Common myeloid progenitor, CD34-positive (primary cell): Measurements from ENCODE around the gene IL4R.
"Not testable (repeated sequence)": the region's sequence is repeated elsewhere in the genome, so short reads cannot be mapped to it uniquely, and the experiment has no call there.

Experiments used
- CTCF ChIA-PET: fragments of 350-600 bp; sonication (Branson Sonifier 250); formaldehyde crosslinking; loops from one replicate; lab custom pipeline; 2021; ENCODE audit warnings: antibody characterized with exemption; lab: Charles Lee
- POLR2A ChIA-PET: fragments of 350-600 bp; sonication (Branson Sonifier 250); formaldehyde crosslinking; loops from one replicate; lab custom pipeline; 2021; ENCODE audit warnings: antibody characterized with exemption; lab: Charles Lee
- DNase-seq, 3 donors: peaks; one replicate each; pipeline versions ENCODE4 v3.0.0 to v3.0.0-alpha.2; 2013
- H3K27ac ChIP-seq, 2 experiments: 1 replicate in 1 of 2; 2 replicates in 1 of 2; pipeline ENCODE4 v1.7.0; 2013; ENCODE audit warnings: inconsistent platforms in 2 of 2, low read length in 2 of 2, mild to moderate bottlenecking in 2 of 2, low read depth in 1 of 2, moderate library complexity in 1 of 2; ENCODE audit not compliant: severe bottlenecking in 2 of 2, insufficient read depth in 1 of 2, poor library complexity in 1 of 2
- H3K27me3 ChIP-seq, 5 experiments: replicated peaks in 2 of 5; 1 replicate in 3 of 5; 2 replicates in 2 of 5; pipeline versions ENCODE4 v1.6.1 to v1.7.0; 2013; ENCODE audit warnings: low read length in 4 of 5, mild to moderate bottlenecking in 2 of 5, moderate library complexity in 2 of 5, inconsistent platforms in 1 of 5; ENCODE audit not compliant: insufficient read depth in 5 of 5, control insufficient read depth in 4 of 5
- H3K36me3 ChIP-seq, 4 experiments: 1 replicate in 2 of 4; 2 replicates in 2 of 4; pipeline versions ENCODE4 v1.6.1 to v1.7.0; 2013; ENCODE audit warnings: low read length in 3 of 4, control low read depth in 1 of 4, mild to moderate bottlenecking in 1 of 4; ENCODE audit not compliant: control insufficient read depth in 4 of 4, insufficient read depth in 4 of 4
- H3K4me1 ChIP-seq, 4 experiments: 1 replicate in 3 of 4; 2 replicates in 1 of 4; pipeline versions ENCODE4 v1.6.1 to v1.7.1; 2013; ENCODE audit warnings: low read length in 3 of 4, mild to moderate bottlenecking in 3 of 4, control low read depth in 1 of 4, inconsistent platforms in 1 of 4, moderate library complexity in 1 of 4; ENCODE audit not compliant: control insufficient read depth in 4 of 4, insufficient read depth in 4 of 4; ENCODE audit errors: control extremely low read depth in 1 of 4
- H3K4me3 ChIP-seq, 7 experiments: 1 replicate in 4 of 7; 2 replicates in 3 of 7; pipeline versions ENCODE4 v1.5.1 to v1.7.0; 2013; ENCODE audit warnings: mild to moderate bottlenecking in 7 of 7, low read length in 6 of 7, moderate library complexity in 6 of 7, inconsistent platforms in 2 of 7, low read depth in 2 of 7, control low read depth in 1 of 7; ENCODE audit not compliant: insufficient read depth in 4 of 7, control insufficient read depth in 1 of 7; ENCODE audit errors: extremely low read depth in 1 of 7
- H3K9me3 ChIP-seq, 5 experiments: 1 replicate in 4 of 5; 2 replicates in 1 of 5; pipeline versions ENCODE4 v1.6.1 to v1.7.1; 2013; ENCODE audit warnings: low read length in 4 of 5, mild to moderate bottlenecking in 2 of 5, inconsistent platforms in 1 of 5, low read depth in 1 of 5, moderate library complexity in 1 of 5; ENCODE audit not compliant: control insufficient read depth in 4 of 5, insufficient read depth in 2 of 5; ENCODE audit errors: control extremely low read depth in 1 of 5
- WGBS: methylation state at CpG from one replicate; pipeline ENCODE4 v1.1.5; 2013; ENCODE audit not compliant: insufficient coverage; 5-methylcytosine and 5-hydroxymethylcytosine counted together

IL4R gene

DNA sequence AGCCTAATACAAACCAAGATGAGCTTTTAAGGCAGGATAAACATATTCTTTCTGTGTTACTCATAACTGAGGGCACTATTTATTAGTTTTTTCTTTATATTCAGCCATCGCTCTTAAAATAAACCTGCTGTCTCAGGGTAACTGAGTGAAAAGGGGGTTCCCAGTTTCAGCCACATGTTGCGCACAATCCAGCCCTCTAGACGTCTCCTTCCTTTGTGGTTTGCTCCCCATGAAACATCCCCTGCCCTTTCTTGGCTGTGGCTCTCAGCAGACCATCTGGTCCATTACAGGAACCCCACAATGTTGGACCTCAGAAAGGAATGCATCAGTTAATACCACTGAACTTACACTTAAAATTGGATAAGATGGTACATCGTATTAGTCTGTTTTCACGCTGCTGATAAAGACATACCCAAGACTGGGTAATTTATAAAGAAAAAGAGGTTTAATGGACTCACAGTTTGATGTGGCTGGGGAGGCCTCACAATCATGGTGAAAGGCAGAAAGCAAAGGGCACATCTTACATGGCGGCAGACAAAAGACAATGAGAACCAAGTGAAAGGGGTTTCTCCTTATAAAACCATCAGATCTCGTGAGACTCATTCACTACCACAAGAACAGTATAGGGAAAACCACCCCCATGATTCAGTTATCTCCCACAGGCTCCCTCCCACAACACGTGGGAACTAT lies 75.6 kb downstream of the IL4R start:
- peaks cover 0 to 45% (median 4%) of the 10 kb centered on the region in 5 experiments for H3K9me3 ChIP-seq
- no peaks in the 10 kb centered on the region for H3K27me3 ChIP-seq
- 78% methylated on average over 3 of the region's 8 CpGs for WGBS
- H3K27ac ChIP-seq, result no peak overlapping the region
- ChIA-PET CTCF (interaction anchor here (0.5 to 11.8 kb wide), 5 partner anchors 9 to 1996 kb away, joined by 3 to 95 read pairs (median 3); partner anchors contain the start of gene IL21R), POLR2A (interaction anchor here (0.9 kb wide), 1 partner anchor 12 kb away, joined by 4 read pairs; no protein-coding TSS in a partner anchor)
- H3K36me3 ChIP-seq, result no peaks in the 10 kb centered on the region
- DNase-seq, result peak in 2 of 3 donors; percentile 52 to 57
- H3K4me3 ChIP-seq, result no peak overlapping the region
- peaks cover 0 to 11% (median 2%) of the 10 kb centered on the region in 4 experiments for H3K4me1 ChIP-seq

DNA sequence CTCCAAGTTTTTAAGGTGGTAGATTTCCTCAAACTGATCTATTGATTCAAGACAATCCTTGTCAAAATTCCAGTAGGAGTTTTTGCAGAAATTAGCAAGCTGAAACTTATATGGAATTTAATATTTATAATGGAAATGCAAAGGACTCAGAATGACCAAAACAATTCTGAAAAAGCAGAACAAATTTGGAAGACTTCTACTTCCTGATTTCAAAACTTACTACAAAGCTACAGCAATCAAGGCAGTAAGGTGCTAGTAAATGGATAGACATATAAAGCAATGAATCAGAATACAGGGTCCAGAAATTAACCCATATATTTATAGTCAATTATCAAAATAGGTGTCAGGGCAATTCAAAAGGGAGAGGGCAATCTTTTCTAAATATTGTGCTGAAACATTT lies 76.4 kb downstream of the IL4R start:
- no peak overlapping the region for H3K27ac ChIP-seq
- peaks cover 0 to 4% (median 2%) of the 10 kb centered on the region in 4 experiments for H3K4me1 ChIP-seq
- ChIA-PET CTCF (interaction anchor here (0.9 to 11.8 kb wide), 3 partner anchors 11 to 230 kb away, joined by 3 to 95 read pairs (median 28); partner anchors contain the start of gene IL21R), POLR2A (interaction anchor here (0.9 kb wide), 1 partner anchor 11 kb away, joined by 4 read pairs; no protein-coding TSS in a partner anchor)
- DNase-seq, result no peak
- peaks cover 0 to 40% (median 3%) of the 10 kb centered on the region in 5 experiments for H3K9me3 ChIP-seq
- no peak overlapping the region for H3K4me3 ChIP-seq
- H3K36me3 ChIP-seq, result no peaks in the 10 kb centered on the region
- H3K27me3 ChIP-seq, result no peaks in the 10 kb centered on the region

DNA sequence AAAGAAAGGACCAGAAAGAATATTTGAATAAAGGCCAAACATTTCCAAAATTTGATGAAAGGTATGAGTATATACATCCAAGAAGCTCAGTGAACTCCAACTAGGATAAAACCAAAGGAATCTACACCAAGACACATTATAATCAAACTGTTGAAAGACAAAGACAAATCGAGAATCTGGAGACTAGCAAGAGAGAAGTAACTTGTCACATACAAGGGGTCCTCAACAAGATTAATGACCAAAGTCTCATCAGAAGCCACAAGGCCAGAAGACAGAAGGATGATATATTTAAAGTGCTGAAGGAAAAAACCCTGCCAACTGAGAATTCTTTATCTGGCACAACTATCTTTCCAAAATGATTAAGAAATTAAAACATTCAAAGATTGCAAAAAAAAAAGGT lies 78.9 kb downstream of the IL4R start:
- CTCF ChIA-PET, result interaction anchor here (1.6 to 11.8 kb wide), 2 partner anchors 19 to 213 kb away, joined by 4 to 95 read pairs; no protein-coding TSS in a partner anchor
- POLR2A ChIA-PET, result no interaction called here

DNA sequence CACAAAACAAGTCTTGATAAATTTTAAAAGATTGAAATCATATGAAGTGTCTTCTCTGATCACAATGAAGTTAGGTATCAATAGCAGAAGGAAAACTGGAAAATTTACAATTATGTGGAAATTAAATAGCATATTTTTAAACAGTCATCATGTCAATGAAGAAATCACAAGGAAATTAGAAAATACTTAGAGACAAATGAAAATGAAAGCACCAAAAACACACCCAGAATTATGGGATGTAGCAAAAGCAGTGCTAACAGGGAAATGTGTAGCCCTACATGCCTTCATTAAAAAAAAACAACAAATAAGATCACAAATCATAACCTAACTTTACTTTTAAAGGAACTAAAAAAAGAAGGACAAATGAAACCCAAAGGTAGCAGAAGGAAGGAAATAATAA lies 80.7 kb downstream of the IL4R start:
- Histone ChIP-seq H3K36me3 (no peaks in the 10 kb centered on the region), H3K27me3 (no peaks in the 10 kb centered on the region), H3K27ac (no peak overlapping the region), H3K9me3 (peaks cover 0 to 36% (median 0%) of the 10 kb centered on the region in 5 experiments), H3K4me3 (no peak overlapping the region), H3K4me1 (peaks cover 4 to 17% (median 9%) of the 10 kb centered on the region in 4 experiments)
- CTCF ChIA-PET, result interaction anchor here (11.8 kb wide), 1 partner anchor 21 kb away, joined by 95 read pairs; no protein-coding TSS in a partner anchor
- no peak for DNase-seq
- POLR2A ChIA-PET, result no interaction called here

More for the DNA sequence above, 78.9 kb downstream of the IL4R start:
- no peak for DNase-seq
- H3K27me3 ChIP-seq, result no peaks in the 10 kb centered on the region
- peaks cover 0 to 36% (median 3%) of the 10 kb centered on the region in 5 experiments for H3K9me3 ChIP-seq
- no peak overlapping the region for H3K4me3 ChIP-seq
- no peak overlapping the region for H3K27ac ChIP-seq
- whole genome bisulfite sequencing, result no CpG with 5 or more reads among the region's 1 CpG
- H3K36me3 ChIP-seq, result no peaks in the 10 kb centered on the region
- H3K4me1 ChIP-seq, result peaks cover 0 to 4% (median 2%) of the 10 kb centered on the region in 4 experiments

DNA sequence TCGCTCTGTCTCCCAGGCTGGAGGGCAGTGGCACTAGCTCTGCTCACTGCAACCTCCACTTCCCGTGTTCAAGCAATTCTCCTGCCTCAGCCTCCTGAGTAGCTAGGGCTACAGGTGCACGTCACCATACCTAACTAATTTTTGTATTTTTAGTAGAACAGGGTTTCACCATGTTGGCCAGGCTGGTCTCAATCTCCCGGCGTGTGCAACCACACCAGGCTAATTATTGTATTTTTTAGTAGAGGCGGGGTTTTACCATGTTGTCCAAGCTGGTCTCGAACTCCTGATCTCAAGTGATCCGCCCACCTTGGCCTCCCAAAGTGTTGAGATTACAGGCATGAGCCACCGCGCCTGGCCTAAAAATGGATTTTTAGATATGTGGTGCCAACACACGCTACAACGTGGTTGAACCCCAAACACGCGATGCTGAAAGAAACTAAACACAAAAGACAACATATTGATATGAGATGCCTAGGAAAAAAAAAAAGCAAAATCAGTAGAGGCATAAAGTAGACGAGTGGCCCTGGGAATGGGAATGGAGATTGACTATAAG lies 84.6 kb downstream of the IL4R start:
- DNase-seq, H3K27me3 ChIP-seq, H3K27ac ChIP-seq, H3K4me3 ChIP-seq, H3K36me3 ChIP-seq: not testable (repeated sequence)
- CTCF ChIA-PET, result interaction anchor here (1.0 to 1.4 kb wide), 6 partner anchors 9 to 31 kb away, joined by 3 to 6 read pairs (median 4); no protein-coding TSS in a partner anchor
- peaks cover 0 to 17% (median 0%) of the 10 kb centered on the region in 5 experiments for H3K9me3 ChIP-seq
- peaks cover 2 to 50% (median 38%) of the 10 kb centered on the region in 4 experiments for H3K4me1 ChIP-seq
- POLR2A ChIA-PET, result interaction anchor here (0.9 kb wide), 1 partner anchor 31 kb away, joined by 3 read pairs; no protein-coding TSS in a partner anchor
- 96% methylated on average over 7 of the region's 15 CpGs for WGBS

DNA sequence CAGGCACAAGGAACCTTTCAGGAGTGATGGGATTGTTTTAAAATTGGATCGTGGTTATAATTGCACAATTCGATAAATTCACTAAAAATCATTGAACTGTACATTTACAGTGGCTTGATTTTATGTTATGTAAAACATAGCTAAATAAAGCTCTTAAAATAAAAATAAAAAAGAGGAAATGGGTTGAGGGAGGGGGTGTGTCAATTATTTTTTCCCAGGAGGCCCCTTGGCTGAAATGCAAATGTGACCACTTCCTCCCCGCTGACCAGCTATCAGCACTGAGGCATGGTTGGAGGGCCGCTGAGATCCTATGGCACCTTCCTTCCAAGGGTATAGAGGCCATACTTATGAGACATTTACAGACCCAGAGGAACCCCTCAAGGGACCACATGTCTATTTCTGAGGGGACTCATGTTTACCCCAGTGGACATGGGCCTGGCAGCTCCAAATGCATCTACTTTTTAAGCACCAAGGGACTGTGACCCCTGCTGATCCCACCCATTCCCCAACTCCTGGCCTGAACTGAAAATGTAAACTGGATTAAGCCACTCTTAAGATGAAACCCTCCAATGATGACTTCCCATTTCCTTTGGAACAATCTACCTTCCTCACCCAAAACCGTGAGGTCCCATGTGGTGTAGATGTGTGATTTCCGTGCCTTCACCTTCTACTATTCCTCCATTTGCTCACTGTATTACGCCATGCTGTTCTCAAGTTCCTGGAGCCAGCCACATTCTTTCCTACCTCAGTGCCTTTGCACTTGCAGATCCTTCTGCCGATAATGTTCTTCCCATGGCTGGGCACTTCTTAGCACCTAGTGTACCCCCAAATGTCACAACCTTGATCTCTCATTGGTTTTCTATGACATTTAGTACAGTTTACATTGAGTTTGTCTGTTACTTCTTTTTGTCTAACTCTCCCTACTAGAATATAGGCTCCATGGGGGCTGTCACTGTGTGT lies 85.4 kb downstream of the IL4R start:
- ChIA-PET CTCF (interaction anchor here (0.9 to 6.0 kb wide), 13 partner anchors 8 to 164 kb away, joined by 3 to 35 read pairs (median 4); no protein-coding TSS in a partner anchor), POLR2A (interaction anchor here (0.9 kb wide), 1 partner anchor 31 kb away, joined by 3 read pairs; no protein-coding TSS in a partner anchor)
- H3K36me3 ChIP-seq, result no peaks in the 10 kb centered on the region
- no peak overlapping the region for H3K4me3 ChIP-seq
- H3K27ac ChIP-seq, result no peak overlapping the region
- H3K4me1 ChIP-seq, result peaks cover 2 to 57% (median 41%) of the 10 kb centered on the region in 4 experiments
- 44% methylated on average over 2 of the region's 8 CpGs for WGBS
- H3K9me3 ChIP-seq, result peaks cover 0 to 13% (median 0%) of the 10 kb centered on the region in 5 experiments
- no peaks in the 10 kb centered on the region for H3K27me3 ChIP-seq
- peak in 2 of 3 donors; percentile 57 to 70 for DNase-seq
